A673 (cell line): Measurements from ENCODE around the gene LCN15. TPM values are rescaled to one million over a fixed set of nuclear protein-coding genes. Genes with fewer than 3 reads are reported as not detected.

Experiments used
- BruUV-seq: library from RNA; stranded (reverse); fragments of 400-500 nt; replicated peaks from 2 replicates; lab custom pipeline; 2021; lab: Mats Ljungman, UMichigan
- CTCF ChIA-PET: fragments of 300-600 bp; sonication (Branson Sonifier 250); formaldehyde crosslinking; loops from one replicate; lab custom pipeline; 2022; ENCODE audit warnings: antibody characterized with exemption; lab: Charles Lee
- POLR2A ChIA-PET: fragments of 300-600 bp; sonication (Branson Sonifier 250); formaldehyde crosslinking; loops from one replicate; lab custom pipeline; 2022; ENCODE audit warnings: antibody characterized with exemption; ENCODE audit not compliant: low non-redundant PET; lab: Charles Lee
- DNase-seq: peaks from one replicate; pipeline ENCODE4 v3.0.0-alpha.2; 2015; ENCODE audit warnings: low spot score
- H3K27ac ChIP-seq: fragments of 200-600 bp; sonication (generic); 2 replicates; pipeline ENCODE4 v1.5.1; 2016; ENCODE audit warnings: mixed run types, low read depth, mild to moderate bottlenecking, mixed read lengths, antibody characterized with exemption, low read length; ENCODE audit not compliant: poor library complexity, severe bottlenecking
- H3K27me3 ChIP-seq: fragments of 200-600 bp; sonication (generic); replicated peaks from 2 replicates; pipeline ENCODE4 v1.6.1; 2017; ENCODE audit warnings: mixed run types, low read depth, mild to moderate bottlenecking, mixed read lengths, antibody characterized with exemption, low read length; ENCODE audit not compliant: insufficient read depth, poor library complexity
- H3K36me3 ChIP-seq: fragments of 200-600 bp; sonication (generic); 2 replicates; pipeline ENCODE4 v1.6.1; 2016; ENCODE audit warnings: mixed run types, mild to moderate bottlenecking, mixed read lengths, antibody characterized with exemption, low read length; ENCODE audit not compliant: insufficient read depth, poor library complexity, severe bottlenecking
- H3K4me1 ChIP-seq: fragments of 200-600 bp; sonication (generic); 2 replicates; pipeline ENCODE4 v1.6.1; 2017; ENCODE audit warnings: mixed run types, mild to moderate bottlenecking, mixed read lengths, antibody characterized with exemption, low read length; ENCODE audit not compliant: insufficient read depth, poor library complexity, severe bottlenecking
- H3K4me3 ChIP-seq: fragments of 200-600 bp; sonication (generic); 2 replicates; pipeline ENCODE4 v1.5.1; 2016; ENCODE audit warnings: low read depth, mixed run types, mild to moderate bottlenecking, mixed read lengths, low read length; ENCODE audit not compliant: poor library complexity, severe bottlenecking
- H3K9me3 ChIP-seq: fragments of 200-600 bp; sonication (generic); 2 replicates; pipeline ENCODE4 v1.6.1; 2016; ENCODE audit warnings: mixed run types, low read depth, mild to moderate bottlenecking, mixed read lengths, antibody characterized with exemption, low read length; ENCODE audit not compliant: poor library complexity, severe bottlenecking
- EZH2 ChIP-seq: fragments of 200-600 bp; sonication (generic); IDR thresholded peaks from 2 replicates; pipeline ENCODE4 v1.6.1; 2017; ENCODE audit warnings: borderline replicate concordance, low read depth, mild to moderate bottlenecking, mixed read lengths, antibody characterized with exemption, low read length; ENCODE audit not compliant: poor library complexity, severe bottlenecking
- intact Hi-C: fragments of 100-400 bp; cut with micrococcal nuclease; formaldehyde crosslinking; loops from one replicate; pipeline ENCODE4 v1.10.0; 2022; ENCODE audit not compliant: unreplicated experiment
- total RNA-seq: library from RNA; stranded (reverse); gene quantifications from 2 replicates; pipeline ENCODE4 v1.2.3, GENCODE V29; 2021
- TF ChIP-seq, protein P1 (sequence below): fragments of 300-800, 200-600 bp; sonication (generic); conservative IDR thresholded peaks from 2 replicates; pipeline ENCODE4 v1.5.1; 2017; ENCODE audit warnings: low read depth, mild to moderate bottlenecking, antibody characterized with exemption, low read length, moderate library complexity, mixed read lengths

Gene LCN15
- total RNA-seq, 1 experiment from 2014 or later, result not detected

DNA sequence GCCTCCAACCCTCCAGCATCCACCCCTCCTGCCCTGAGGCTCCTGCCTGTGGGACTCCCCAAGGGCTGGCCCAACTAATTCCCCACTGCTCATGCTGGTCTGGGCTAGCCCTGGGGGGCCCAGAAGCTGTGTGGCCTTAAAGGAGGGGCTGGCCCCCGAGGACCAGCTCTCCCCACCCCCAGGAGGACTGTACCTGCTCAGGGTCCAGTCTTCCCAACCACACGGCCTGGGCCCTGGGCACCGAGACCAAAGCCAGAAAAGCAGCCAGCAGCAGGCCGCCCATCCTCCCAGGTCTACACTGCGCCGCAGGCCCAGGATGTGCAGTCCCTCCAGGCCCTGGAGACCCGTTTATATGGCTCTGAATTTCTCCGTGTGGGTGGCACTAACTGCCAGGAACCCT is 16.1 kb downstream of the LCN15 start, which contains the start of gene LCN6:
Gene LCN6 (minus strand): TSS at position 325 of the 400 bp plus-strand sequence. CDS start 42 bp downstream, at position 283.
- no TSS peak for BruUV-seq
- TF ChIP-seq EZH2, result no peak
- TF ChIP-seq, protein P1, sequence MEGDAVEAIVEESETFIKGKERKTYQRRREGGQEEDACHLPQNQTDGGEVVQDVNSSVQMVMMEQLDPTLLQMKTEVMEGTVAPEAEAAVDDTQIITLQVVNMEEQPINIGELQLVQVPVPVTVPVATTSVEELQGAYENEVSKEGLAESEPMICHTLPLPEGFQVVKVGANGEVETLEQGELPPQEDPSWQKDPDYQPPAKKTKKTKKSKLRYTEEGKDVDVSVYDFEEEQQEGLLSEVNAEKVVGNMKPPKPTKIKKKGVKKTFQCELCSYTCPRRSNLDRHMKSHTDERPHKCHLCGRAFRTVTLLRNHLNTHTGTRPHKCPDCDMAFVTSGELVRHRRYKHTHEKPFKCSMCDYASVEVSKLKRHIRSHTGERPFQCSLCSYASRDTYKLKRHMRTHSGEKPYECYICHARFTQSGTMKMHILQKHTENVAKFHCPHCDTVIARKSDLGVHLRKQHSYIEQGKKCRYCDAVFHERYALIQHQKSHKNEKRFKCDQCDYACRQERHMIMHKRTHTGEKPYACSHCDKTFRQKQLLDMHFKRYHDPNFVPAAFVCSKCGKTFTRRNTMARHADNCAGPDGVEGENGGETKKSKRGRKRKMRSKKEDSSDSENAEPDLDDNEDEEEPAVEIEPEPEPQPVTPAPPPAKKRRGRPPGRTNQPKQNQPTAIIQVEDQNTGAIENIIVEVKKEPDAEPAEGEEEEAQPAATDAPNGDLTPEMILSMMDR, result no peak
- intact Hi-C loops, result no loop called here

DNA sequence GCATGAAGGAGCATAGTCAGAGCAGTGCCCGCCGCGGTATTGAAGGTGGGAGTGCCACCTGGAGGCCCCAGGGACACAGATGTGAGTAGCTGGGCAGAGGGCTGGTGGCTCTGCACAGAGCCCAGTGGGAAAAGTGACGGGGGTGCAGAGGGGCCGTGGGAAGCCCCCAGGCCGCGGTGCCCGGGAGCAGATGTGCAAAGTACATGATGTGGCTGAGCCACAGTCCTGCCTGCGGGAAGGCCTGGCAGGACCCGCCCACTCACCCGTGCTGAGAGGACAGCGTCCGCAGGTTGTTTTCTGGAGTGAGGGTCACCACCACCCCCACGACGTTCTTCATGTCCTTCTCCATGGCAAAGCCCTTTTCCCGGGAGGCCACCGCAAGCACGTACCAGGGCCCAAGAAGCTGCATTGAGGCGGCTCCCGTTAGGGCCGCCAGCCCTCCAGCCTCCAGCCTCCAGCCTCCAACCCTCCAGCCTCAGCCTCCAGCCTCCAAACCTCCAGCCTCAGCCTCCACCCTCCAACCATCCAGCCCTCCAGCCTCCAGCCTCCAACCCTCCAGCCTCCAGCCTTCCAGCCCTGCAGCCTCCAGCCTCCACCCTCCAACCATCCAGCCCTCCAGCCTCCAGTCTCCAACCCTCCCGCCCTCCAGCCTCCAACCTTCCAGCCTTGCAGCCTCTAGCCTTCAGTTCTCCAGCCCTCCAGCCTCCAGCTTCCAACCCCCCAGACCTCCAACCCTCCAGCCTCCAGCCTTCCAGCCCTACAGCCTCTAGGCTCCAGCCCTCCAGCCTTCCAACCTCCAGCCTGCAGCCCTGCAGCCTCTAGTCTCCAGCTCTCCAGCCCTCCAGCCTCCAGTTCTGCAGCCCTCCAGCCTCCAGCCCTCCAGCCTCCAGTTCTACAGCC is 16.9 kb downstream of the LCN15 start:
- TF ChIP-seq, protein P1, result no peak
- no peak for TF ChIP-seq EZH2
- ChIA-PET CTCF (no interaction called here), POLR2A (no interaction called here)
- peaks cover 7% of the 10 kb centered on the region for H3K9me3 ChIP-seq
- H3K4me1 ChIP-seq, result no peaks in the 10 kb centered on the region
- DNase-seq, result no peak
- no TSS peak for BruUV-seq
- intact Hi-C loops, result no loop called here
- no peak overlapping the region for H3K4me3 ChIP-seq
- no peaks in the 10 kb centered on the region for H3K36me3 ChIP-seq
- H3K27me3 ChIP-seq, result no peaks in the 10 kb centered on the region
- H3K27ac ChIP-seq, result no peak overlapping the region

More for the DNA sequence above, 16.1 kb downstream of the LCN15 start, which contains the start of gene LCN6:
- no peaks in the 10 kb centered on the region for H3K36me3 ChIP-seq
- DNase-seq, result no peak
- no peaks in the 10 kb centered on the region for H3K4me1 ChIP-seq
- no peaks in the 10 kb centered on the region for H3K27me3 ChIP-seq
- H3K9me3 ChIP-seq, result peaks cover 7% of the 10 kb centered on the region
- no peak within 1 kb of the TSS for H3K4me3 ChIP-seq
- no peak within 1 kb of the TSS for H3K27ac ChIP-seq
- ChIA-PET CTCF (no interaction called here), POLR2A (no interaction called here)

DNA sequence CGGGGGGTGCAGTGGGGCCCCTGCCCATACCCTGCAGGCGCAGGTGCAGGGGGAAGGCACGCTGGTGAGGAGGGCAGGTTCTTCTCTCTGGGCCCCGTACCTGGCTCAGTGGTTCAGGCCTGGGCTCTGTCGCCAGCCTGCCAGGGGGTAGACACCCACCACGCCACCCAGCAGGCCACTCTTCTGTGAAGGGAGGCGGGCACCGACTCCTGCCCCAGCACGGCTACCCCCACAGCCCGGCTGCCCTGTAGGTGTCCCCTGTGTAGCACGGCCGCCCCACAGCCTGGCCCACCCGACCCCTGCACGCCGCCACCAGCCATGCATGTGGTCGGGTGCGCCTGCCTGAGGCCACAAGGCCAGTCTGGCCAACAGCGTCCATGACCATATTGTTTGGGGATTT is 17.7 kb downstream of the LCN15 start:
- Histone ChIP-seq H3K36me3 (no peaks in the 10 kb centered on the region), H3K4me1 (peaks cover 6% of the 10 kb centered on the region), H3K27ac (no peak overlapping the region), H3K27me3 (no peaks in the 10 kb centered on the region), H3K9me3 (peaks cover 5% of the 10 kb centered on the region), H3K4me3 (no peak overlapping the region)
- CTCF ChIA-PET, result no interaction called here
- no TSS peak for BruUV-seq
- POLR2A ChIA-PET, result no interaction called here
- intact Hi-C loops, result no loop called here
- no peak for DNase-seq
- TF ChIP-seq, protein P1, result no peak
- TF ChIP-seq EZH2, result no peak
